Iris pigment epithelial cell (primary cell): ENCODE measurements around the gene ADCY9.

ENCODE experiments used
- DNase-seq: peaks from one replicate; pipeline ENCODE4 v3.0.0-alpha.2; 2011; ENCODE audit warnings: low read depth

ADCY9 gene

GRCh38 chr16:4003576-4003975 is 112.7 kb downstream of the ADCY9 start:
- no peak for DNase-seq

GRCh38 chr16:4003166-4003565 is 113.1 kb downstream of the ADCY9 start:
- DNase-seq = no peak

DNA sequence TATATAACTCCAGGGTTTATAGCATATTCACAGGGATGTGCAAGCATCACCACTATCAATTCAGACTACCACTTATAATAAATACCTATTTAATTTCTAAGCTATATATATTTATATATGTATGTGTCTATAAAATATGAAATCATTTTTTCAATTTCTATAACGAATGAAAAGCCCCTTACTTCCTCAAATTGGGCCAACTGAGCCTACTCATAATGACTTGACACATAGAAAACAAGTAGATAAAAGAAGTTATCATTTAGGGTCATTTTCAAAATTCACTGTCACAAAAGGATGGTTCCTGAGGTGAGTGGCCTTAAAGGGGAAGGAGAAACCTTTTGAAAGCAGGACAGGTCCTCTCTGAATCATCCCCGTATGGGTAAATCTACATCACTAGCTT is 114.1 kb downstream of the ADCY9 start:
- no peak for DNase-seq

GRCh38 chr16:3999479-4000325 is 116.5 kb downstream of the ADCY9 start:
- peak; percentile 74 for DNase-seq

DNA sequence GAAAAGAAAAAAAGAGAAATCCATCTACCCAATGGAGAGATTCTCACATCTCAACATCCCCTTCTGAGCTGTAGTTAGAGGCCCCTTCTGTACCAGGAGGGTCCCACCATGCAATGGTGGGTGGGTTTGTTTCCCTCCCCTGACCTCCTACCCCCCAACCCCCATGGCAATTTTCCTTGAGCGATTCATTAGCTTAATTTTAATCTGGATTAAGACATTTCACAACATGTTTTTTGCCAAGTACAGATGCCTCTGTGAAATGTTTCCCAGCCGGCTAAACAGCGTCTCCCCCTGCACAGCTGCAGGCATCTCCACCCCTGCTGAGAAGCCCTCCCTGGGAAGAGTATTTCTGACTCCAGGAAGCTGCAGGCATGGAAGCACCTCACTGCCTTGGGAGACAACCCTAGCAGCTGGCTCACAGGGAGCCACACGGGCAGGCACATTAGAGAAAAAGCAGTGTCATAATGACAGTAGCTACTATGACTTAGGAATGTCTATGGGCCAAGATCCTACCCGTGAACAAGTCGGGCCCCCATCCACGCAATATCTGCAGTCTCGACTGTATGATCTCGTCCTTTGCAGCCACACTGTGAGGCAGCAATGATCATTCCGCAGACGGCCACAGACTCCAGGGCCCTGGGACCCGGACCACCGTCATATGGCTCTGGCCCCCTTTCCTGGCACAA is 117.3 kb downstream of the ADCY9 start:
- DNase-seq = no peak

- no peak for DNase-seq
Observed at GRCh38 chr16:3997231-3997841, 118.9 kb downstream of the ADCY9 start.

DNA sequence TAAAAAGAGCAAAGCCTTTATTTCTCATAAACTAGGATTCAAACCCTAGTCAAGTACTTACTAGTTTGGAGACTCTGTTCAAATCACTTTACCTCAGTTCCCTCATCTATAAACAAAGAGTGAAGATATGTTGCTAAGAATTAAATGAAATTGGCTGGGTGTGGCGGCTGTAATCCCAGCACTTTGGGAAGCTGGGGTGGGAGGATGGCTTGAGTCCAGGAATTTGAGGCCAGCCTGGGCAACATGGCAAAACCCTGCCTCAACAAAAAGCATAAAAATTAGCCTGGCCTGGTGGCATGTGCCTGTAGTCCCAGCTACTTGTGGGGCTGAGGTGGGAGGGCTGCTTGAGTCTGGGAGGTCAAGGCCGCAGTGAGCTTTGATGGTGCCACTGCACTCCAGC is 121.2 kb downstream of the ADCY9 start:
- no peak for DNase-seq

DNA sequence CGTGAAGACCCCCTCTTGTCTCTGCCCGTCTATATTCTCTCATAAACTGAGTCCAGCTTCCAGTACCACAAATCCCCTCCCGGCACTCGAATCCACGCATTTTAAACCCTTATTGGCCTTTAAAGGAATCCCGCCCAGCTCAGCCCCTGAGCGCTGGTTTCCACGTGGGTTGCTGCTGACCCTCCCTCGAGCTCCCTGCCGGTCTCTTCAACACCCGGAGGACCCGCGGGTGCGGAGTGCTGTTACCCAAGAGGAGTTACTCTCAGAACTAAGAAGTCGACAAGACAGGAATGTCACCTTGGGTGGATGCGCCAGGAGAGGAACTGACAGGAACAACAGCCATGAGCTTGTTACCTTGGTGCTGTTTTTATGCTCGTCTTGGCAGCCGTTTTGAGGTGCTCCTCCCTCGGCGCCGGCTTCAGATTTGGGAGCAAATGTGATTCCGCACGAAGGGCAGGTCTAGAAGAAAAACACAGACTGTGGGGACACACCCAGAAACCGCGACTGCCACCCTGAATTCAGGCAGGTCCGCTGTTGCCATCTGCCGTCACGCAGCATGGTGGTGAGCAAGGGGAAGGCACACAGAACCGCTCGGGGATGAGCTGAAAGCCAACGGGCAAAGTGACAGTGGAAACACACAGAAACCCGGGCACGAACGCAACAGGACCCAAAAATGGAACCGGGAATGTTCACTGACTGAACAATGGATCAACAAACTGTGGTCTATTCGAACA is 123.0 kb downstream of the ADCY9 start:
- DNase-seq = no peak

DNA sequence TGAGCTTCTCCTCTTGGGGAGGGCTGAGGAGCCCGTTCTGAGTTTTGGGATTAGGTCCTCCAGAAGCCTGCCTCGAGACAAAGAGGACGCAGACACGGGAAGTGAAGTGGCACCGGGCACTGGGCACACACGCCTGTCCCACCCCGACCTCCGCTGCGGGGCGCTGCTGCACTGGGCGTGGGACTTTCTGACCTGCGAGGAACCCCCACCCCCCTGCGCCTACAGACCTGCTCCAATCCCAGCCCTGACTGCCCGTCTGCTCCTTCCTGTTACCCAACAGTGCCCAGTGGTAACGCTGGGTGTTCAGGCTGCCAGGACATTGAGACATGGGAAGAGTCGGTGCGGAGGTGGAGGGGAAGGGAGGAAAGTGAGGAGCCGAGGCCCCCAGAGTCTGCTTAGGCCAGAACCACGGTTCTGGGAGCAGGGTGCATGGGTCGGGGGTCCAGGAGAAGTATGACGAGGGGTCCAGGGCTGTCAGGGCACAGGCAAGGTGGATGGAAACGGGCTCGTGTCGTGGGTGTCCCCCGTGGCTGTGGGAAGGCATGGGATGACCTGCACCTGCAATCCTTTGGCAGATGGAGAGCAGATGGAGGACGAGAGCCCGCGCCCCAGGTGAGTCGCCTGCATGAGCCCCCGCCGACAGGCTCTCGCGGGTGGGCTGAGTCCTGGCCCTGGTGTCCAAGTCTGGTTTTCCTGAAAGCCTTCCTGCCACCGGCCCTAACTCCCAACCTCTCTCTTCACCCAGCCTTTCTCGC is 123.8 kb downstream of the ADCY9 start:
- DNase-seq = no peak

GRCh38 chr16:3988824-3989223 is 127.4 kb downstream of the ADCY9 start:
- no peak for DNase-seq

- DNase-seq = no peak
Observed at GRCh38 chr16:3988011-3988410, 128.2 kb downstream of the ADCY9 start.

- DNase-seq = no peak
Observed at GRCh38 chr16:3987231-3987630, 129.0 kb downstream of the ADCY9 start.

- no peak for DNase-seq
Observed at GRCh38 chr16:3986235-3986544, 130.1 kb downstream of the ADCY9 start.

DNA sequence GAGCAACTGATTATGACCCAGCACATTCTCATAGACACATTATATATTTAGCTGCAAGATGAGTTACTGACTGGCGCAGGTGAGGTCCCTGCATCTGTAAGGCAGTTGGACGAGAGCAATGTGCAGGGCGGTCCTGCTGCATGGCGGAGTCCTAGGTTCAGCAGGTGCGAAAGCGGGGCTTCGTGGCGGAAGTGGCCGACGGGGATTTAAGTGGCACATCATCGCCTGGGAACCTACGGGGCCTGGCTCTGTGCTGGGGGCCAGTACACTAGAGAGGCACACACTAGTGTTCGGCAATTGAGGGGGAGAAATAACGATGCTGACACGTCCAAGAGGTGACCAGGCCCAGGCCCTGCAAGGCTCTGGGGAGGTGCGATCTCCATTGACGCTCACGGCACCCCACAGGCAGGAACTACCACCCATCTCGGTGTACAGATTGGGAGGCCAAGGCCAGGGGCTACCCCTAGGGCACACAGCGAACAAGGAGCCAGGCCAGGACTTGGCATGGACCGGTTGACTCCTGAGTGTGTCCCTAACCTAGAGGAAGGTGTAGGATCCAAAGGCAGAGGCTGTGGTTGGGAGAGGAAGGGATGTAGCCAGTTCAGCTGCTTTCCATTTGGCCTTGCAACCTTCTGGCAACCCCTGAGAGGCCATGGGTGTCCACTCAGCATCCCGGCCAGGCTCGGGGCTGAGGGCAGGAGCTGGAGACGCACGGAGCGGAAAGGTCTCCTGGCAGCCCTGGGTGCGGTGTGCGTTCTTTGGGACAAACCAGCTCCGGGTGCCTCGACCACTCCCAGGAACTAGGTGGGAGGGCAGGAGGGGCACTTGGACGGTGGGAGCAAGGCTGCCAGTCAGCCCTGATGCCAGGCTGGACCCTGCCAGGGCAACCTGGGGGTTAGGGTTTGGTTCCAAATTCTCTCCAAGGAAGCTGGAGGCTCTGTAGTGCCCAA is 131.9 kb downstream of the ADCY9 start:
- DNase-seq = no peak

DNA sequence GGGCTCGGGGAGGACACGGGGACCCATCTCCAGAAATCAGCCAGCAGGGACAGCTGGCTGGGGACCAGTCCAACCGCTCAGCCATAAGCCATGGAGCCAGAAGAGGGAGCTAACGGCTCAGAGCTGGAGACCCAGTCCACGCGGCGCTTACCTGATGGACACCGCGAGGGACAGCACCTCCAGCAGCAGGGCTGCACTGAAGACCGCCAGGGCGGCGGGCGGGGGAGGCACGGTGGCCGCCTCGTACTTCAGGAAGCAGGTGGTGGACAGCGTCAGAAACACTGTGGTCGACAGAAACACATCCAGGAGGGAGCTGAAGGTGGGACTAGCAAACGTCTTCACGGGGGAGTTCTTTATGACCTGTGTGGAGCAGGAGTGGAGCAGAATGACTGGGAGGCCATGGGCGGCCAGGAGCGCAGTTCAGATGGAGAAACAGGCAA is 133.1 kb downstream of the ADCY9 start:
- peak; percentile 61 for DNase-seq

GRCh38 chr16:3982216-3982615 is 134.0 kb downstream of the ADCY9 start:
- no peak for DNase-seq

- peak; percentile 50 for DNase-seq
Observed at GRCh38 chr16:3980253-3981111, 135.8 kb downstream of the ADCY9 start.

DNA sequence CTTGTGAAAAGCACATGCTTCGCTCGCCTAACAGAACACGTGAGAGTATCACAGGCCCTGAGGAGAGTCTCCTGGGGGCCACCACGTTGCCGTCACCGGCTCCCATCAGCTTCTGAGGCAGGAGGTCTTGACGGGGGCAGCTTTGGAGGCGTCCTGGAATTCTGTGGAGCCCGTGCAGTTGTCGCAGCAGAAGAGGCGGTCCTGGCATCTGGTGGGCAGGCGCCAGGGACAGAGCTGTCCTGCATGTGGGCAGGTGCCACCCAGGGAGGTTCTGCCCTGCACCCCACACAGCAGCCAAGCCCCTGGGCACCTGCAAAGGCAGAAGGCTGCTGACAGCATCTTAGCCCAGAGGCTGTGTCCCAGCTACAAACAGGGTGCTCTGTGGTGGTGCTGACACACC is 136.7 kb downstream of the ADCY9 start:
- DNase-seq = no peak

GRCh38 chr16:3979070-3979469 is 137.2 kb downstream of the ADCY9 start:
- DNase-seq = no peak

DNA sequence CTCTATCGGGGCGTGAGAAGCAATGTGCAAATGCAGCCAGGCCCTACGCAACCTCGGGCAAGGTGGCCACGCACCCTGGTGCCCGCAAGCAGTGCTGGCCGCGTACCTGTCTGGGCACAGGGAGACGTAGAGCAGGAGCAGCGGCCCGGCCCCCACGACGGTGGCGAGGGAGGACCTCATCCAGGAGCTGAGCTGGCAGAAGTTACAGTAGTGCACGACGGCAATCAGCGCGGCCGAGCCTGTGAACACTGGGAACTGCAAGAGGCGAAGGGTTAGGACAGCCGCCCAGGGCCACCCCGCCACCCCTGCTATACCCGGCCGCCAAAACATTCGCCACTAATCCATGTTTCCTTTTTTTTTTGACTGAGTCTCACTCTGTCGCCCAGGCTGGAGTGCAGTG is 138.9 kb downstream of the ADCY9 start:
- DNase-seq = no peak
